HG03025 (cell line): Measurements from ENCODE around the gene RAB11FIP4.

Source experiments
- ATAC-seq: cut with Tn5 transposase; IDR thresholded peaks from one replicate; pipeline ENCODE4 v1.9.1; 2021; ENCODE audit warnings: mild to moderate bottlenecking, moderate library complexity; ENCODE audit not compliant: unreplicated experiment, low FRiP score

RAB11FIP4 gene

GRCh38 chr17:31575043-31575442 is 183.6 kb downstream of the RAB11FIP4 start:
- no peak for ATAC-seq

- ATAC-seq, result no peak
Measured at GRCh38 chr17:31579265-31579664, 187.8 kb downstream of the RAB11FIP4 start.

- ATAC-seq, result no peak
Measured at GRCh38 chr17:31580316-31580705, 188.8 kb downstream of the RAB11FIP4 start.

GRCh38 chr17:31580706-31581490 is 189.4 kb downstream of the RAB11FIP4 start:
- ATAC-seq, result no peak

- ATAC-seq, result no peak
Measured at GRCh38 chr17:31581491-31581890, 190.0 kb downstream of the RAB11FIP4 start.

- no peak for ATAC-seq
Measured at GRCh38 chr17:31582151-31582907, 190.9 kb downstream of the RAB11FIP4 start.

GRCh38 chr17:31583772-31584356 is 192.4 kb downstream of the RAB11FIP4 start:
- no peak for ATAC-seq

GRCh38 chr17:31584438-31585279 is 193.2 kb downstream of the RAB11FIP4 start:
- no peak for ATAC-seq

GRCh38 chr17:31585280-31585630 is 193.8 kb downstream of the RAB11FIP4 start:
- no peak for ATAC-seq

- ATAC-seq, result no peak
Measured at GRCh38 chr17:31586946-31587345, 195.5 kb downstream of the RAB11FIP4 start.

GRCh38 chr17:31587462-31587861 is 196.0 kb downstream of the RAB11FIP4 start:
- no peak for ATAC-seq
